ENCODE results near the gene MCOLN3.
A peak's percentile ranks its signal among the peaks of the same experiment; 100 is the strongest.

MCOLN3 gene

DNA sequence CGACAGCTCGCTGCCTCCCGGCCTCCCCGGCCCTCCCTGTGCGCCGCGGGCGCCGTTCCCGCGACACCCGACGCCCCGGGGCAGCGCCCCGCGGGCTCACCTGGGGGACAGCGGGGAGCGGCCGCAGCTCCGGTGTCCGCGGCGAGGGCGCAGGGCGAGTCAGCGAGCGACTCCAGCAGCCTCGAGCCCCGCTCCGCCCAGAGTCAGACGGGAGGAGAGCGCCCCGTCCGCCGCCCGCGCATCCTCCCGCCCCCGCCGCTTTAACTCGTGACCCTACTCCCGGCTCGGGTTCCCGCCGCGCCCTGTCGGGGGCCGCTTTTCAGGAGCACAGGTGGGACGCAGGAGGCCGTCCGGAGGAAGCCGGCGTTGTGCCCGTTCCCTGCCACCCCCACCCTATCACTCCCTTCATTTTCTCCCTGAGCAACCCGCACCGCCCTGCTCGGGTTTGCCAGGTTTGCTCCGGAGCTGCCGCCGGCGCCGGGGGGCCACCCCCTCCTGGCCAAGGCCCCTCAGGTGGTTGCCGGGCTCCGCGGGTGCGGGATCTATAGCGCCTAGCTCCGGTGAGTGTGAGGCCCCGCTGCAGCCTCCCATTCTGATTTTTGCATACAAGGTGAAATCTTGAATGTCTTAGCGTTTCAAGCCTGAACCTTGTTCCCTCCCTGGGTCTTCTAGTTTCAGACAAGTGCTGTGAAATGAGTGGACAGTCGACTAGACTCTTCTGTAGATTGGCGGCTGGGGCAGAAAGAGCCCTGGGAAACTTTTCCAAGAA is at the start of gene MCOLN3:
Gene MCOLN3, minus strand, starts transcription at position 205 of the 769 bp plus-strand sequence. CDS start 3,140 bp downstream, outside the sequence.
- in situ Hi-C loops (cut with HindIII; ENCODE audit: low pct_ligation_motif_present, low pct_unique_long_range_greater_than_20kb, low sequenced_read_pairs) = no loop called here
- peak; percentile 33 for DNase-seq

DNA sequence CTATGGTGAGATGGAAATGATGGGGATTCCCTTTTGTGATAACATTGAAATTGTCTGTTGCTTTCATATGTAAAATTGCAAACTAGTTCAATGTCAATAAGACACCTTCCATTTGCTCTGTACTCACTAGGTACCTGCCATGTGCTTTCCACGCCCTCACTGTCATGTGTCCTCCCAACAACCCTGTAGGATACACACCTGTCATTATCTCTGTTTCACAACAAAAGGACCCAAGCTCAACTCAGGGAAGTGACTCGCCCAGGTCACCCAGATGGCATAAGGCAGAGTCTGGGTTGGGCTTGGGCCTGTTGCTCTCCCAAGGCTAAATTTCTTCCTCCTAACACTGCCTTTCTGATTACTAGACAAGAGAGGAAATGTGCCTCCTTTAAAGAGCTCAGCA is 45.3 kb upstream of the MCOLN3 start:
- DNase-seq = no peak
- in situ Hi-C loops (cut with HindIII; ENCODE audit: low pct_ligation_motif_present, low pct_unique_long_range_greater_than_20kb, low sequenced_read_pairs) = no loop called here

DNA sequence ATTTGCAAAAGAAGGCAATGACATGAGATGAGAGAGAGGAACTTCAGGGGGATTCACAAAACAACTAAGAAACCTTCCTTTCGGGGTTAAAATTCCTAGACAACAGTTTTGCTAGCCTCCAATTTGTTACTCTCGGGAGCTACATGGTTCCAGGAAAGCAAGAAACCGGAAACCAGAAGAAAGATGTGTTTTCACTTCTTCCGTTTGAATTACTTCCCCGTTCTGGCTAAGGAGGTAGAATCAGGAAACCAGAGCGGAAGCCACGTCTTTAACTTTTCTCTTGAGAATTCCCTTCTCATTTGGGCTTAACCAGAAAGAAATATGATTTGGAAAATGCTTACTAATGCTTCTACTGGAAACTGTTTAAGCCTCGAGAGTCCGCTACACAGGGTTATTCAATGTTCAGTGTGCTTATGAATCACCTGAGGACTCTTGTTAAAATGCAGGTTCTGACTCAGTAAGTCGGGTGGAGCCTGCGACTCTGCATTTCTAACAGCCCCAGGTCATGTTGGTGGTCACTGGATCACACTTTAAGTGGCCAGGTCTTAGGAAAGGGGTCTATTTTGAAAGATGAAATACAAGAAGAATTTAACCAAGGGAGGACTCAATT is 43.5 kb upstream of the MCOLN3 start:
- in situ Hi-C loops (cut with HindIII; ENCODE audit: low pct_ligation_motif_present, low pct_unique_long_range_greater_than_20kb, low sequenced_read_pairs) = no loop called here
- no peak for DNase-seq

GRCh38 chr1:85090225-85090624 is 41.9 kb upstream of the MCOLN3 start:
- DNase-seq = no peak
- in situ Hi-C loops (cut with HindIII; ENCODE audit: low pct_ligation_motif_present, low pct_unique_long_range_greater_than_20kb, low sequenced_read_pairs) = no loop called here

DNA sequence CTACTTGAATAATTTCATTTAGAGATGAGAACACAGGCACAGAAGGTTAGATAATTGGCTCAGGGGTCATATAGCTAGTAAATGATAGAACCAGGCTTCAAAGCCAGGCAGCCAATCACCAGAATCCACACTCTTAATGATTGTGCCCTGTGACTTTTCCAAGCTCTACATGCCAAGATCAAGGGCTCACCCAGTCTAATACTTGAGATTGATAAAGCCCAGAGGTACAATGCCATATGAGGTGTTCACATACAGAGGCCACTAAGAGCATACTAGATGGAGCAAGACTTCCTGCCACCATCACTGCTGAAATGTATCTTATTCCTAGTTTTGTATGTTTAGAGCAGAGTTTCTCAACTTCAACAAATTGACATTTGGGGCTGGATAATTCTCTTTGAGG is 40.9 kb upstream of the MCOLN3 start:
- no peak for DNase-seq
- in situ Hi-C loops (cut with HindIII; ENCODE audit: low pct_ligation_motif_present, low pct_unique_long_range_greater_than_20kb, low sequenced_read_pairs) = no loop called here

DNA sequence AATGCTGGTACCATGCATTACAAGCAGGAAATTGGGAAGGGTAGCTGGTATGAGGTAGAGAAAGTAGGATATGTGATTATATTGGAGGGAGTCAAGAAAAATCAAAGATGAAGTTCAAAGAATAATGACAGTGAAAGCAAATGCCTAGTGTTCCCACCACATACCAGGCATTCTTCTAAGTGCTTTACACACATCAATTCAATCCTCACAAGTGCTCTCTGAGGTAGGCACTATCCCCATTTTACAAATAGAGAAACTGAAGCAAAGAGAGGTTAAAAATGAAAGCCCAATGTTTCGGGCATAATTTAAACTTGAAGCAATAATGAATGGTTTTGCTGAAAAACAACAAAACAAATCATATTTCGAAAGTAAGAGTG is 40.1 kb upstream of the MCOLN3 start:
- in situ Hi-C loops (cut with HindIII; ENCODE audit: low pct_ligation_motif_present, low pct_unique_long_range_greater_than_20kb, low sequenced_read_pairs) = no loop called here
- DNase-seq = no peak

DNA sequence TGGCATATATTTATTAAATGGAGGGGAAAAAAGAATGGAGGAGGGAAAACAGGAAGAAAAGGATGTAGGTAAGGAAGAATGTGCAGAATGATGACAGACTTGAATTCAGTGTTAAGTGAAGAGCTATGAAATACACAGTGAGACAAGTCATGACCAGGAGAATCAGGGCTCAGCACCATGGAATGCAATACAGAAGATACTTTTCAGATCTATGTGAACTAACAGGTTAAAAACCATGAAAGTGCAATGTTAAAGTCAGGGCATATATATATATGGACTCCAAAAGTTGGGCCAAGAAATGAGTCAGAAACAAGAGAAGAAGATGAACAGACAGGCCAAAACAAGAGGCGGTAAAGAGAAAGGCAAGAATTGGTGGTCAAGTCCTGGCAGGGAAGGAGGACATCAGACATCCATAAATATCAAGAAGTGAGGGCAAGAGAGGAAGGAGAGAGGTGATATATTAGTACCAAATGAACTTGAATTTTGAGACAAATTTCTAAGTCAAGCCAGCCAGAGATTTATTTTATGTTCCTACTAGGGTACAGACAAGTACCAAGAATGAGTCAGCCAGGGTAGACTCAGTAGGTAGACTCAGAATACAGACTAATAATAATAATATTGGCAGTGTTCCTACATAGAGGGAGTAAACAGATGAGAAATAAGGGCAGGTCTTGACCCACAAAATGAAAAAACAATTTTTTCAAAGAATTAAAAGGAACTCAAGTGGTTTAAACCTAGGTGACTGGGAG is 39.5 kb upstream of the MCOLN3 start:
- in situ Hi-C loops (cut with HindIII; ENCODE audit: low pct_ligation_motif_present, low pct_unique_long_range_greater_than_20kb, low sequenced_read_pairs) = no loop called here
- DNase-seq = no peak

- DNase-seq = no peak
- in situ Hi-C loops (cut with HindIII; ENCODE audit: low pct_ligation_motif_present, low pct_unique_long_range_greater_than_20kb, low sequenced_read_pairs) = no loop called here
Observed at GRCh38 chr1:85085417-85085816, 37.1 kb upstream of the MCOLN3 start.

GRCh38 chr1:85078903-85079302 is 30.6 kb upstream of the MCOLN3 start:
- in situ Hi-C loops (cut with HindIII; ENCODE audit: low pct_ligation_motif_present, low pct_unique_long_range_greater_than_20kb, low sequenced_read_pairs) = no loop called here
- DNase-seq = no peak

- in situ Hi-C loops (cut with HindIII; ENCODE audit: low pct_ligation_motif_present, low pct_unique_long_range_greater_than_20kb, low sequenced_read_pairs) = no loop called here
Observed at GRCh38 chr1:85074365-85074964, 26.2 kb upstream of the MCOLN3 start.

DNA sequence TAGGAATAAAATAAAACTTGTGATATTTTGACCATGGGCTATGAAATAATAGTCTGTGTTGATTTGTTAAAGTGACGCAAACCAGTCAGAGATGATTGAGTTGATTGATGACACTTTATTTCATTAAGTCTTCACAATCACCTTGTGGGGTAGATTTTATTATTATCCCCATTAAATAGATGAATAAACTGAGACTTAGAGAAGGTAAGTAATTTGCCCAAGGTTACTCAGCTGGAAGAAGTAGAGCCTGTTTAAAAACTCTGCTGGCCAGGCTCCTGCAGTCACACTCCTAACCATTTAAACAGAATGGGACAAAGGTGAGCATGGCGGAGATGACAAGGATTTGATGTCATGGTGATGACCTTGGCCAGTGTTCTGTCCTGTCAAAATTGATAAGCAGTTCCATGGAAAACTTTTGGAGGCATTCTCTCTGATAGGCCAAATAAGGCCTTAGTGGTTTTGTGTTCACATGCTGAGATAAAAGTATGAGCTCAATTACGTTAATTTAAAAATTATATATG is 22.7 kb upstream of the MCOLN3 start:
- DNase-seq = no peak
- in situ Hi-C loops (cut with HindIII; ENCODE audit: low pct_ligation_motif_present, low pct_unique_long_range_greater_than_20kb, low sequenced_read_pairs) = no loop called here

More at GRCh38 chr1:85074365-85074964, 26.2 kb upstream of the MCOLN3 start:
- DNase-seq = no peak

GRCh38 chr1:85068846-85069245 is 20.5 kb upstream of the MCOLN3 start:
- in situ Hi-C loops (cut with HindIII; ENCODE audit: low pct_ligation_motif_present, low pct_unique_long_range_greater_than_20kb, low sequenced_read_pairs) = no loop called here
- DNase-seq = no peak

- in situ Hi-C loops (cut with HindIII; ENCODE audit: low pct_ligation_motif_present, low pct_unique_long_range_greater_than_20kb, low sequenced_read_pairs) = no loop called here
- no peak for DNase-seq
Observed at GRCh38 chr1:85065550-85065949, 17.2 kb upstream of the MCOLN3 start.

DNA sequence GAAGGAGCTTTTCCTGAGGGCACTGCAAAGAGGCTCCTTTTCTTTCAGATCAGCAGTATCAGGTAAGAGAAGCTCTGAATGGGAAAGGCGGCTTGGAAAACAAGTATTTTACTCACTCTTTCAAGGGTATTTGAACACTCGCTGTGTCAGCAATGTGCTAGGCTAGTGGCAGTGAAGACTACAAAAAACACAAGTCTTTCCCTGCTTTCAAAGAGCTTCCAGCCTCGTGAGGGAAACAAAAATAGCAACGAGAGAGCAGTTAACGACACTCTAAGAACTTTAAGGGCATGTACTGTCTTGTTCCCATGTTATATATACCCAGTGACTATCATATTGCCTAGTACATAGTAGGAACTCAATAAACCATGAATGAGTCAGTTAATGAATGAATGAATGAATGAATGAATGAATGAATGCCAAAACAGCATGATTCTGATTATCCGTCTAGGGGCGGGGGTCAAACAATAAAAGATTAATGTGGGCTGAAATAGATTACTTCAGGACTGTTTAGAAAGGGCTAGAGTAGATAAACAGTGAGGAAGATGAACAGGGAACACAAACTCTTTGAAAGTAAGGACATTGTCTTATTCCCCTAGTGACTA is 14.2 kb upstream of the MCOLN3 start:
- DNase-seq = no peak
- in situ Hi-C loops (cut with HindIII; ENCODE audit: low pct_ligation_motif_present, low pct_unique_long_range_greater_than_20kb, low sequenced_read_pairs) = no loop called here

DNA sequence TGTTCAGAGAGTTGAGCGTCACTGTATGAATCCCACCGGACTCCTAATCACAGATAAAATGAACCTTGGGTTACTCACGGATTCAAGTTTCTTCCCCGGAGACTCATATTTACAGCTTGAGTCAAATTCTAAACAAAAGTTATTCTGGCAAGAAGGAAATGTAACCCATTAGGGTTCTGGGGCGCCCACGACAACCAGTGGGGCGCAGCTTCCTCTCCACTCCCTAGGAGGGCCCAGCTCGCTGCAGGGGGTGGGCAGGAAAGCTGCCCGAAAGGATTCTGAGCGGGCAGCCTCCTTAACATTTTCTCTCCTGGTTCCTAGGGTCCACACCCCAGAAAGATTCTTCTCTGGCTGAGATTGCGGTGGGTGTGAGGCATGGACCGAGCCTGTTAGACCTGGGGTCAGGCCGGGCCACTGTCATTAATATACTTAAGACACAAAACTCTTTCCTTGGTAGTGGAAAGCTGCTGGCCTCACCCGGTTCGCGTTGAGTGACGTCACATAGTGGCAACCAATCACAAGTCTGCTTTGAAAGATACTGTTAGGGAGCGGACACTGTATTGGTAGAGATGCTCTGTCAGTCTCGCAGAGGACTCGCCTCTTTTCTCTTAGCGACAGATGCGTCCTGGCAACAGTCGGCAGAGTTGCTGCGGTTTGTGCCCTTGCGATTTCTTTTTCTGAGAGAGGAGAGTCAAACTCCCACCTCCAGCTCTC is 13.6 kb upstream of the MCOLN3 start:
- DNase-seq = peak; percentile 98
- in situ Hi-C loops (cut with HindIII; ENCODE audit: low pct_ligation_motif_present, low pct_unique_long_range_greater_than_20kb, low sequenced_read_pairs) = no loop called here

- in situ Hi-C loops (cut with HindIII; ENCODE audit: low pct_ligation_motif_present, low pct_unique_long_range_greater_than_20kb, low sequenced_read_pairs) = no loop called here
Observed at GRCh38 chr1:85060038-85060437, 11.7 kb upstream of the MCOLN3 start.

DNA sequence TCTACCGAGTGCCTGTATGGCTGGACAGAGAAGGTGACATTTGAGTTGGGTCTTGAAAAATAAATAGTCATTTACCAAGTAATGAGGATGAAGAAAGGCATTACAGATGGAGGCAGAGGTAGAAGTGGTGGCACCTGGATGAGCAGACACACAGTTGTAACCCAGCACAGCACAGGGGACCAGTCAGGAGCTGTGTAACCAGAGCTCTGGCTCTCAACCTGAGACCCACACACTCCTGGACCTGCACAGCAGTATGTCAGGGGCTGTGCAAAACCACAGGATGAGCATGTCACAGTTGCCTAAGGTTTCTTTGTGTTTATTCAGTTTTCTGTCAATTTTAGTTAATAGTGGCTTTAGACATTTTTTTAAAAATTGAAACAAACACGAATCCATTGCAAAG is 11.3 kb upstream of the MCOLN3 start:
- in situ Hi-C loops (cut with HindIII; ENCODE audit: low pct_ligation_motif_present, low pct_unique_long_range_greater_than_20kb, low sequenced_read_pairs) = no loop called here
- DNase-seq = no peak

More at GRCh38 chr1:85060038-85060437, 11.7 kb upstream of the MCOLN3 start:
- DNase-seq = no peak

GRCh38 chr1:85058786-85059185 is 10.5 kb upstream of the MCOLN3 start:
- DNase-seq = no peak

More at GRCh38 chr1:85058786-85059185, 10.5 kb upstream of the MCOLN3 start:
- in situ Hi-C loops (cut with HindIII; ENCODE audit: low pct_ligation_motif_present, low pct_unique_long_range_greater_than_20kb, low sequenced_read_pairs) = no loop called here

Data from ACHN (cell line).